CD14-positive monocyte (primary cell): ENCODE data around the gene FHOD3. TPM values are rescaled to one million over a fixed set of nuclear protein-coding genes. Genes with fewer than 3 reads are reported as not detected.

ENCODE experiments used
- DNase-seq, 3 donors: peaks; one replicate each; pipeline ENCODE4 v3.0.0-alpha.2; 2011 to 2022
- H2AFZ ChIP-seq: 2 replicates; pipeline ENCODE4 v1.6.0; 2012; ENCODE audit warnings: mild to moderate bottlenecking, low read depth, low read length, inconsistent platforms; ENCODE audit not compliant: insufficient read depth, poor library complexity, severe bottlenecking
- H3K27ac ChIP-seq, 2 donors: 1 replicate in 1 of 2; 2 replicates in 1 of 2; pipeline ENCODE4 v1.5.1; 2012 to 2013; ENCODE audit warnings: low read length in 2 of 2, control low read depth in 1 of 2, inconsistent platforms in 1 of 2, low read depth in 1 of 2, mild to moderate bottlenecking in 1 of 2
- H3K27me3 ChIP-seq, 2 donors: one replicate each; pipeline versions ENCODE4 v1.6.0 to v1.6.1; 2011 to 2013; ENCODE audit warnings: low read length in 2 of 2; ENCODE audit not compliant: control insufficient read depth in 2 of 2, insufficient read depth in 2 of 2
- H3K36me3 ChIP-seq, 2 donors: replicated peaks in 1 of 2; 1 replicate in 1 of 2; 2 replicates in 1 of 2; pipeline versions ENCODE4 v1.5.1 to v1.6.1; 2012 to 2013; ENCODE audit warnings: low read length in 2 of 2, control low read depth in 1 of 2, inconsistent platforms in 1 of 2, mild to moderate bottlenecking in 1 of 2; ENCODE audit not compliant: insufficient read depth in 2 of 2, control insufficient read depth in 1 of 2
- H3K4me1 ChIP-seq, 2 donors: 1 replicate in 1 of 2; 2 replicates in 1 of 2; pipeline versions ENCODE4 v1.5.1 to v1.6.1; 2012 to 2013; ENCODE audit warnings: low read length in 2 of 2, control low read depth in 1 of 2, inconsistent platforms in 1 of 2, mild to moderate bottlenecking in 1 of 2, moderate library complexity in 1 of 2; ENCODE audit not compliant: insufficient read depth in 2 of 2, control insufficient read depth in 1 of 2
- H3K4me2 ChIP-seq: replicated peaks from 2 replicates; pipeline ENCODE3; 2012; ENCODE audit warnings: low read length, moderate library complexity, mild to moderate bottlenecking; ENCODE audit not compliant: poor library complexity, severe bottlenecking; ENCODE audit errors: extremely low read depth
- H3K4me3 ChIP-seq, 3 experiments: fragments of 200-600 bp in 1 of 3; sonication (generic) in 1 of 3; replicated peaks in 1 of 3; 1 replicate in 2 of 3; 2 replicates in 1 of 3; pipeline ENCODE4 v1.5.1; 2011 to 2013; ENCODE audit warnings: low read length in 3 of 3, mild to moderate bottlenecking in 3 of 3, control low read depth in 2 of 3, low read depth in 2 of 3, inconsistent platforms in 1 of 3, moderate library complexity in 1 of 3
- H3K79me2 ChIP-seq: 2 replicates; pipeline ENCODE4 v1.6.0; 2012; ENCODE audit warnings: mild to moderate bottlenecking, control low read depth, inconsistent platforms, low read length, moderate library complexity; ENCODE audit not compliant: insufficient read depth
- H3K9ac ChIP-seq: 2 replicates; pipeline ENCODE4 v1.6.0; 2017; ENCODE audit warnings: low read length, mild to moderate bottlenecking; ENCODE audit not compliant: insufficient read depth, poor library complexity, severe bottlenecking
- H3K9me3 ChIP-seq, 2 donors: replicated peaks in 1 of 2; 1 replicate in 1 of 2; 2 replicates in 1 of 2; pipeline versions ENCODE4 v1.5.1 to v1.6.1; 2012 to 2013; ENCODE audit warnings: low read length in 2 of 2, control low read depth in 1 of 2; ENCODE audit not compliant: control insufficient read depth in 1 of 2, insufficient read depth in 1 of 2
- H4K20me1 ChIP-seq: 2 replicates; pipeline ENCODE4 v1.6.0; 2012; ENCODE audit warnings: mild to moderate bottlenecking, low read length, control low read depth, moderate library complexity; ENCODE audit not compliant: insufficient read depth
- H3K27ac Mint-ChIP-seq, 7 donors: one replicate each; pipeline ENCODE4 v1.8.0; 2020; ENCODE audit warnings: mild to moderate bottlenecking in 7 of 7, mixed read lengths in 7 of 7, moderate library complexity in 6 of 7, inconsistent platforms in 2 of 7
- H3K27me3 Mint-ChIP-seq, 3 donors: one replicate each; pipeline ENCODE4 v1.8.0; 2021 to 2022; ENCODE audit warnings: low read depth in 3 of 3, mild to moderate bottlenecking in 3 of 3, mixed read lengths in 3 of 3, moderate library complexity in 3 of 3, inconsistent platforms in 1 of 3
- H3K36me3 Mint-ChIP-seq, 2 donors: one replicate each; pipeline ENCODE4 v1.8.0; 2020; ENCODE audit warnings: mixed read lengths in 2 of 2, inconsistent platforms in 1 of 2, mild to moderate bottlenecking in 1 of 2
- H3K4me1 Mint-ChIP-seq: one replicate; pipeline ENCODE4 v1.8.0; 2020; ENCODE audit warnings: mild to moderate bottlenecking, mixed read lengths
- H3K4me3 Mint-ChIP-seq, 2 donors: one replicate each; pipeline ENCODE4 v1.8.0; 2020; ENCODE audit warnings: mild to moderate bottlenecking in 2 of 2, mixed read lengths in 2 of 2, moderate library complexity in 1 of 2
- H3K9me3 Mint-ChIP-seq, 7 donors: one replicate each; pipeline ENCODE4 v1.8.0; 2020 to 2022; ENCODE audit warnings: mixed read lengths in 7 of 7, mild to moderate bottlenecking in 6 of 7, moderate library complexity in 6 of 7, inconsistent platforms in 2 of 7
- CTCF ChIP-seq: fragments of 200-600 bp; IDR thresholded peaks from one replicate; pipeline ENCODE4 v1.8.0; 2022; ENCODE audit warnings: antibody characterized with exemption, mild to moderate bottlenecking
- WGBS: methylation state at CpG from one replicate; pipeline ENCODE4 v1.1.5; 2013; ENCODE audit warnings: missing lambda C conversion rate; ENCODE audit not compliant: insufficient coverage; 5-methylcytosine and 5-hydroxymethylcytosine counted together
- intact Hi-C, 2 donors: fragments of 100-400 bp; cut with micrococcal nuclease; formaldehyde crosslinking; loops; one replicate each; pipeline versions ENCODE4 v1.15.0 to v1.15.1; 2023
- polyA plus RNA-seq, 3 donors: library from polyadenylated mRNA; depleted of rRNA in 1 of 3; unstranded in 2 of 3; stranded (reverse) in 1 of 3; fragments of 300-500 nt in 2 of 3; fragments of >200 nt in 1 of 3; fragmentation: Illumina TruSeq in 2 of 3; gene quantifications; 1 replicate in 2 of 3; 2 replicates in 1 of 3; pipeline ENCODE4 v1.2.3, GENCODE V29; 2012 to 2021

FHOD3 gene
- polyA plus RNA-seq, 3 donors, result not detected

GRCh38 chr18:36564841-36565240 is 267.3 kb downstream of the FHOD3 start:
- Histone ChIP-seq H3K4me1 (no peaks in the 10 kb centered on the region), H3K36me3 (no peaks in the 10 kb centered on the region), H3K4me3 (no peak overlapping the region), H4K20me1 (no peaks in the 10 kb centered on the region), H2AFZ (no peak overlapping the region), H3K79me2 (no peaks in the 10 kb centered on the region), H3K9ac (no peak overlapping the region), H3K27ac (no peak overlapping the region), H3K27me3 (no peaks in the 10 kb centered on the region), H3K9me3 (no peaks in the 10 kb centered on the region), H3K4me2 (no peak overlapping the region)
- intact Hi-C loops, result no loop called here
- Mint-ChIP-seq H3K9me3 (peaks cover 0 to 2% (median 0%) of the 10 kb centered on the region in 7 donors), H3K4me1 (no peaks in the 10 kb centered on the region), H3K4me3 (no peak overlapping the region), H3K27ac (no peak overlapping the region), H3K27me3 (peaks cover 1 to 8% (median 6%) of the 10 kb centered on the region in 3 donors), H3K36me3 (no peaks in the 10 kb centered on the region)
- no peak for TF ChIP-seq CTCF
- no peak for DNase-seq
- WGBS, result no CpG with 5 or more reads among the region's 2 CpGs

- Histone ChIP-seq H3K27me3 (no peaks in the 10 kb centered on the region), H4K20me1 (no peaks in the 10 kb centered on the region), H2AFZ (no peak overlapping the region), H3K27ac (no peak overlapping the region), H3K4me2 (no peak overlapping the region), H3K4me3 (no peak overlapping the region), H3K4me1 (no peaks in the 10 kb centered on the region), H3K36me3 (no peaks in the 10 kb centered on the region), H3K9ac (no peak overlapping the region), H3K9me3 (no peaks in the 10 kb centered on the region), H3K79me2 (no peaks in the 10 kb centered on the region)
- no peaks in the 10 kb centered on the region for H3K9me3 Mint-ChIP-seq
- H3K4me1 Mint-ChIP-seq, result no peaks in the 10 kb centered on the region
- DNase-seq, result no peak
- H3K4me3 Mint-ChIP-seq, result no peak overlapping the region
- no CpG with 5 or more reads among the region's 1 CpG for WGBS
- TF ChIP-seq CTCF, result no peak
- peaks cover 1 to 11% (median 9%) of the 10 kb centered on the region in 3 donors for H3K27me3 Mint-ChIP-seq
- H3K27ac Mint-ChIP-seq, result peak overlapping the region in 1 of 7 donors; percentile 11
- no peaks in the 10 kb centered on the region for H3K36me3 Mint-ChIP-seq
- intact Hi-C loops, result no loop called here
Observed at GRCh38 chr18:36567800-36568199, 270.3 kb downstream of the FHOD3 start.
